Left lung (tissue), 10 donors: ENCODE results near the gene ROBO4. TPM values are rescaled to one million over a fixed set of nuclear protein-coding genes. Genes with fewer than 3 reads are reported as not detected.

Experiments
- ATAC-seq: fragments of 200-7000 bp; cut with Tn5 transposase; one replicate; pipeline ENCODE4 v1.9.1; 2020; ENCODE audit warnings: moderate library complexity
- DNase-seq, 4 donors: peaks; one replicate each; pipeline ENCODE4 v3.0.0-alpha.2; 2013 to 2020
- H3K27ac ChIP-seq, 2 donors: fragments of 200-600 bp; sonication (generic) in 1 of 2; one replicate each; pipeline versions ENCODE4 v1.5.0 to v1.8.0; 2020 to 2021
- H3K27me3 ChIP-seq, 2 donors: fragments of 200-600 bp; sonication (generic) in 1 of 2; one replicate each; pipeline versions ENCODE4 v1.5.0 to v1.8.0; 2020 to 2021
- H3K36me3 ChIP-seq, 2 donors: fragments of 200-600 bp; sonication (generic) in 1 of 2; one replicate each; pipeline versions ENCODE4 v1.5.0 to v1.8.0; 2020 to 2021
- H3K4me1 ChIP-seq, 2 donors: fragments of 200-600 bp; one replicate each; pipeline ENCODE4 v1.8.0; 2021
- H3K4me3 ChIP-seq, 2 donors: fragments of 200-600 bp; sonication (generic) in 1 of 2; one replicate each; pipeline versions ENCODE4 v1.5.0 to v1.8.0; 2020 to 2021; ENCODE audit warnings: mild to moderate bottlenecking in 1 of 2
- H3K9me3 ChIP-seq, 2 donors: fragments of 200-600 bp; sonication (generic) in 1 of 2; one replicate each; pipeline versions ENCODE4 v1.5.0 to v1.8.0; 2020 to 2021
- intact Hi-C, 2 donors: fragments of 100-400 bp; cut with DNase I; formaldehyde crosslinking; loops; one replicate each; pipeline versions ENCODE4 v1.11.2 to v1.14.2; 2022
- polyA plus RNA-seq, 6 donors: library from polyadenylated mRNA; unstranded; fragments of 120-200 nt; gene quantifications; one replicate each; pipeline ENCODE4 v1.2.1, GENCODE V29; 2013; ENCODE audit not compliant: insufficient read length in 6 of 6
- total RNA-seq, 2 donors: library from RNA; stranded (reverse); fragmentation: NEBNext Ultra II Directional; extraction: Animal tissue kit (Norgen Biotek cat#: 25700); gene quantifications; one replicate each; pipeline ENCODE4 v1.2.1, GENCODE V29; 2021
- TF ChIP-seq, protein P1 (sequence below), 2 donors: fragments of 200-600 bp; sonication (generic) in 1 of 2; IDR thresholded peaks; one replicate each; pipeline versions ENCODE4 v1.5.0 to v1.8.0; 2021; ENCODE audit warnings: antibody characterized with exemption in 2 of 2
- donor health status: DM: no; HTN: yes; CAD: no.
- donor health status: DM: no; HTN: no; CAD: no.

ROBO4 gene
- total and polyA plus RNA-seq, 8 donors = 31.1 to 61.9 (median 44.1) TPM

DNA sequence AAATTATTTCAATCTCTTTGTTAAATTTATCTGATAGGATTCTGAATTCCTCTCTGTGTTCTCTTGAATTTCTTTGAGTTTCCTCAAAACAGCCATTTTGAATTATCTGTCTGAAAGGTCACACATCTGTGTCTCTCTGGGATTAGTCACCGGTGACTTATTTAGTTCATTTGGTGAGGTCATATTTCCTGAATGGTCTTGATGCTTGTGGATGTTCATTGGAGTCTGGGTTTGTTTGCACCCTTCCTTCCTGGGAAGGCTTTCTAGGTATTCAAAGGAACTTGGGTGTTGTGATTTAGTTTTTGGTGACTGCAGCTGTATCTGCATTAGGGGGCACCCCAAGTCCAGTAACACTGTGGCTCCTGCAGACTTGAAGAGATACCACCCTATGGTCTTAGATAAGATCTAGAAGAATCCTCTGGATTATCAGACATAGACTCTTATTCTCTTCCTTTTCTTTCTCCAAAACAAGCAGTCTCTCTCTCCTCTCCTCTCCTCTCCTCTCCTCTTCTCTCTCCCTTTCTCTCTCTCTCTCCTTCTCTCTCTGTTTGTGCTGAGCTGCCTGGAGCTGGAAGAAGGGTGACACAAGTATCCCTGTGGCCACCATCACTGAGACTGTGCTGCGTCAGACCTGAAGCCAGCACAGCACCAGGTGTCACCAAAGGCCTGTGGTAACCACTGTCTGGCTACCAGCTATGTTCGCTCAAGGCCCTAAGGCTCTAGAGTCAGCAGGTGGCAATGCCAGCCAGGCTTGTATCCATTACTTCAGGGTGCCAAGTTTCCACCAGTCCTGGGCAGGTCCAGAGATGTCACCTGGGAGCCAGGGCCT lies 18.1 kb upstream of the ROBO4 start:
- Histone ChIP-seq H3K4me3 (no peak overlapping the region), H3K4me1 (peaks cover 0 to 3% of the 10 kb centered on the region in 2 donors), H3K36me3 (no peaks in the 10 kb centered on the region), H3K27me3 (peaks cover 0 to 5% of the 10 kb centered on the region in 2 donors), H3K9me3 (peaks cover 0 to 5% of the 10 kb centered on the region in 2 donors), H3K27ac (no peak overlapping the region)
- TF ChIP-seq, protein P1, sequence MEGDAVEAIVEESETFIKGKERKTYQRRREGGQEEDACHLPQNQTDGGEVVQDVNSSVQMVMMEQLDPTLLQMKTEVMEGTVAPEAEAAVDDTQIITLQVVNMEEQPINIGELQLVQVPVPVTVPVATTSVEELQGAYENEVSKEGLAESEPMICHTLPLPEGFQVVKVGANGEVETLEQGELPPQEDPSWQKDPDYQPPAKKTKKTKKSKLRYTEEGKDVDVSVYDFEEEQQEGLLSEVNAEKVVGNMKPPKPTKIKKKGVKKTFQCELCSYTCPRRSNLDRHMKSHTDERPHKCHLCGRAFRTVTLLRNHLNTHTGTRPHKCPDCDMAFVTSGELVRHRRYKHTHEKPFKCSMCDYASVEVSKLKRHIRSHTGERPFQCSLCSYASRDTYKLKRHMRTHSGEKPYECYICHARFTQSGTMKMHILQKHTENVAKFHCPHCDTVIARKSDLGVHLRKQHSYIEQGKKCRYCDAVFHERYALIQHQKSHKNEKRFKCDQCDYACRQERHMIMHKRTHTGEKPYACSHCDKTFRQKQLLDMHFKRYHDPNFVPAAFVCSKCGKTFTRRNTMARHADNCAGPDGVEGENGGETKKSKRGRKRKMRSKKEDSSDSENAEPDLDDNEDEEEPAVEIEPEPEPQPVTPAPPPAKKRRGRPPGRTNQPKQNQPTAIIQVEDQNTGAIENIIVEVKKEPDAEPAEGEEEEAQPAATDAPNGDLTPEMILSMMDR (IDR thresholded peaks at IDR 0.05) = no peak
- DNase-seq (no peak), ATAC-seq (no peak)
- intact Hi-C loops = no loop called here

DNA sequence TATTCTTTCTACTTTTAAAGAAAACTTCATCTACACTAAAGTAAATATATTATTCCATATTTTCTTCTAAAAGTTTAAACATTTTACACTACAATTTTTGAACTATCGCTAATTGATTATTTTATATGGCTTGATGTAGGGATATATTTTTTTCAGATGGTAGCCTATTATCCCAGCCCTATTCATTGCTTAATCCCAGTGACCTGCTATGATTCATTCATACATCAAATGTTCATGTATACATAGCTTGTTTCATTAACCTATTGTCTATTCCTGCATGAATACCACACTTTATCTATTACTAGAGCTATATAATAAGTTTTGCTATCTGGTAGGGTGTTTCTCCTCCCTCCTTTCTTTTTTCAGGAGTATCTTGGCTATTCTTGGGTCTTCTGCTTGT lies 5.0 kb upstream of the ROBO4 start:
- ATAC-seq (no peak), DNase-seq (no peak)
- intact Hi-C loops = no loop called here
- Histone ChIP-seq H3K4me3 (no peak overlapping the region), H3K4me1 (peaks cover 2 to 4% of the 10 kb centered on the region in 2 donors), H3K36me3 (no peaks in the 10 kb centered on the region), H3K27me3 (peaks cover 0 to 4% of the 10 kb centered on the region in 2 donors), H3K9me3 (no peaks in the 10 kb centered on the region), H3K27ac (peak overlapping the region in 1 of 2 donors; percentile 78)
- TF ChIP-seq, protein P1 (IDR thresholded peaks at IDR 0.05) = no peak

- H3K9me3 ChIP-seq = no peaks in the 10 kb centered on the region
- H3K4me3 ChIP-seq = no peak overlapping the region
- no peaks in the 10 kb centered on the region for H3K36me3 ChIP-seq
- ATAC-seq (peak; percentile 50), DNase-seq (no peak)
- H3K4me1 ChIP-seq = peaks cover 2 to 4% of the 10 kb centered on the region in 2 donors
- intact Hi-C loops = no loop called here
- H3K27ac ChIP-seq = peak overlapping the region; percentile 64 to 78
- H3K27me3 ChIP-seq = peaks cover 0 to 4% of the 10 kb centered on the region in 2 donors
- TF ChIP-seq, protein P1 (IDR thresholded peaks at IDR 0.05) = no peak
Observed at GRCh38 chr11:124900464-124900863, 2.8 kb upstream of the ROBO4 start.

- peak overlapping the region; percentile 59 to 78 for H3K27ac ChIP-seq
- H3K9me3 ChIP-seq = no peaks in the 10 kb centered on the region
- H3K27me3 ChIP-seq = peaks cover 0 to 4% of the 10 kb centered on the region in 2 donors
- DNase-seq (no peak), ATAC-seq (no peak)
- H3K36me3 ChIP-seq = no peaks in the 10 kb centered on the region
- intact Hi-C loops = no loop called here
- TF ChIP-seq, protein P1 (IDR thresholded peaks at IDR 0.05) = no peak
- H3K4me1 ChIP-seq = peaks cover 4 to 5% of the 10 kb centered on the region in 2 donors
- H3K4me3 ChIP-seq = no peak overlapping the region
Observed at GRCh38 chr11:124899383-124900145, 1.9 kb upstream of the ROBO4 start.

DNA sequence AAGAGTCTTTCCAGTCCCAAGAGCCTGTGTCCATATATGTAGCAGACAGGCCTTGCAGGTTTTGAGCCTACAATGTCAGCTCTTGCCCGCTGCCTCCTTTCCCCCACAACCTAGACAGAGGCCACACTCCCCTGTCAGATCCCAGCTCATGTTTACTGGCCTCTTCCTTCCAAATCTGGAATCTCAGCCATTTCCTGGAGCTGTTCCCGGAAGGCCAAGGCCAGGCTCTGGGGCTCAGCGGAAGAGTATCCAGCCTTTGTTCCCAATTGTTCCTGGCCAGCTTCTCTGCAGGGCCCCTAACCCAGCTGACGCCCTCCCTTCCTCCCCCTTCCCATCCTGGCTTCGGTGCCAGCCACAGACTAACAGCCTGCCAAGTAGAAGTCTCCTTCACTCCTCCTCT lies 1.0 kb upstream of the ROBO4 start:
- Histone ChIP-seq H3K9me3 (no peaks in the 10 kb centered on the region), H3K4me3 (no peak overlapping the region), H3K4me1 (peaks cover 4 to 7% of the 10 kb centered on the region in 2 donors), H3K27ac (peak overlapping the region; percentile 59 to 78), H3K27me3 (peaks cover 0 to 4% of the 10 kb centered on the region in 2 donors), H3K36me3 (no peaks in the 10 kb centered on the region)
- TF ChIP-seq, protein P1 (IDR thresholded peaks at IDR 0.05) = no peak
- intact Hi-C loops = no loop called here
- peak in 2 of 4 donors; percentile 35 to 58 for DNase-seq
- peak; percentile 37 for ATAC-seq
